Common myeloid progenitor, CD34-positive (primary cell): Measurements from ENCODE around the gene SYT7.
"Not testable (repeated sequence)": the region's sequence is repeated elsewhere in the genome, so short reads cannot be mapped to it uniquely, and the experiment has no call there.

Experiments
- CTCF ChIA-PET: fragments of 350-600 bp; sonication (Branson Sonifier 250); formaldehyde crosslinking; loops from one replicate; lab custom pipeline; 2021; ENCODE audit warnings: antibody characterized with exemption; lab: Charles Lee
- POLR2A ChIA-PET: fragments of 350-600 bp; sonication (Branson Sonifier 250); formaldehyde crosslinking; loops from one replicate; lab custom pipeline; 2021; ENCODE audit warnings: antibody characterized with exemption; lab: Charles Lee
- DNase-seq, 3 donors: peaks; one replicate each; pipeline versions ENCODE4 v3.0.0 to v3.0.0-alpha.2; 2013
- H3K27ac ChIP-seq, 2 experiments: 1 replicate in 1 of 2; 2 replicates in 1 of 2; pipeline ENCODE4 v1.7.0; 2013; ENCODE audit warnings: inconsistent platforms in 2 of 2, low read length in 2 of 2, mild to moderate bottlenecking in 2 of 2, low read depth in 1 of 2, moderate library complexity in 1 of 2; ENCODE audit not compliant: severe bottlenecking in 2 of 2, insufficient read depth in 1 of 2, poor library complexity in 1 of 2
- H3K27me3 ChIP-seq, 5 experiments: replicated peaks in 2 of 5; 1 replicate in 3 of 5; 2 replicates in 2 of 5; pipeline versions ENCODE4 v1.6.1 to v1.7.0; 2013; ENCODE audit warnings: low read length in 4 of 5, mild to moderate bottlenecking in 2 of 5, moderate library complexity in 2 of 5, inconsistent platforms in 1 of 5; ENCODE audit not compliant: insufficient read depth in 5 of 5, control insufficient read depth in 4 of 5
- H3K36me3 ChIP-seq, 4 experiments: 1 replicate in 2 of 4; 2 replicates in 2 of 4; pipeline versions ENCODE4 v1.6.1 to v1.7.0; 2013; ENCODE audit warnings: low read length in 3 of 4, control low read depth in 1 of 4, mild to moderate bottlenecking in 1 of 4; ENCODE audit not compliant: control insufficient read depth in 4 of 4, insufficient read depth in 4 of 4
- H3K4me1 ChIP-seq, 4 experiments: 1 replicate in 3 of 4; 2 replicates in 1 of 4; pipeline versions ENCODE4 v1.6.1 to v1.7.1; 2013; ENCODE audit warnings: low read length in 3 of 4, mild to moderate bottlenecking in 3 of 4, control low read depth in 1 of 4, inconsistent platforms in 1 of 4, moderate library complexity in 1 of 4; ENCODE audit not compliant: control insufficient read depth in 4 of 4, insufficient read depth in 4 of 4; ENCODE audit errors: control extremely low read depth in 1 of 4
- H3K4me3 ChIP-seq, 7 experiments: 1 replicate in 4 of 7; 2 replicates in 3 of 7; pipeline versions ENCODE4 v1.5.1 to v1.7.0; 2013; ENCODE audit warnings: mild to moderate bottlenecking in 7 of 7, low read length in 6 of 7, moderate library complexity in 6 of 7, inconsistent platforms in 2 of 7, low read depth in 2 of 7, control low read depth in 1 of 7; ENCODE audit not compliant: insufficient read depth in 4 of 7, control insufficient read depth in 1 of 7; ENCODE audit errors: extremely low read depth in 1 of 7
- H3K9me3 ChIP-seq, 5 experiments: 1 replicate in 4 of 5; 2 replicates in 1 of 5; pipeline versions ENCODE4 v1.6.1 to v1.7.1; 2013; ENCODE audit warnings: low read length in 4 of 5, mild to moderate bottlenecking in 2 of 5, inconsistent platforms in 1 of 5, low read depth in 1 of 5, moderate library complexity in 1 of 5; ENCODE audit not compliant: control insufficient read depth in 4 of 5, insufficient read depth in 2 of 5; ENCODE audit errors: control extremely low read depth in 1 of 5
- WGBS: methylation state at CpG from one replicate; pipeline ENCODE4 v1.1.5; 2013; ENCODE audit not compliant: insufficient coverage; 5-methylcytosine and 5-hydroxymethylcytosine counted together

SYT7 gene

GRCh38 chr11:61474013-61474643 lies 106.7 kb downstream of the SYT7 start:
- H3K4me3 ChIP-seq = no peak overlapping the region
- peaks cover 0 to 2% (median 0%) of the 10 kb centered on the region in 4 experiments for H3K4me1 ChIP-seq
- no peaks in the 10 kb centered on the region for H3K9me3 ChIP-seq
- no peak for DNase-seq
- CTCF ChIA-PET = interaction anchor here (1.0 to 29.0 kb wide), 4 partner anchors 10 to 155 kb away, joined by 3 to 453 read pairs (median 4); partner anchors contain the start of gene LRRC10B
- peaks cover 0 to 2% (median 0%) of the 10 kb centered on the region in 5 experiments for H3K27me3 ChIP-seq
- no peak overlapping the region for H3K27ac ChIP-seq
- H3K36me3 ChIP-seq = peaks cover 0 to 11% (median 9%) of the 10 kb centered on the region in 4 experiments
- 100% methylated on average over 3 of the region's 6 CpGs for WGBS
- POLR2A ChIA-PET = no interaction called here

DNA sequence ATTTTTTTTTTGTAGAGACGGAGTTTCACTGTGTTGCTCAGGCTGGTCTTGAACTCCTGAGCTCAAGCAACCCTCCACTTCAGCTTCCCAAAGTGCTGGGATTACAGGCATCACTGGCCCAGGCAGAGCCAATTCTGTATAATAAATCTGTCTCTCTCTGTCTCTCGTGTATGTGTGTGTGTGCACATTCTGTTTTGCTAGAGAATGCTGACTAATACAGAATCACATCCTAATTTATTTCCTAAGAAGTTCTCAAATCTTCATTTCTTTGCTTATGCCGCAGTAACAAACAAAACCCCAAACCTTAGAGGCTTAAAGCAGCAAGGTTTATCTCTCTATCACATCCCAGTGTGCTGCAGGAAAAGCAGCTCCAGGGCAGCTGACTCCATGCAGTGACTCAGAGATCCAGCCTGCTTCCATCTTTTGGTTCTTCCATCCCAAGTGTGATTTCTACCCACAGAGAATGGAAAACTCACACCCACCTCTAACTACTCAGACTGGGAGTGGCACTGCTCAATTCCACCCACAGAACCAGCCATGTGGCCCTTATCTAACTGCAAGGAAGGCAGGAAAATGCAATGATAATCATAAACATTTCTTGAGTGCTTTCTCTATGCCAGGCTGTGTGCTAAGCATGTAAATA lies 107.4 kb downstream of the SYT7 start:
- H3K27ac ChIP-seq = no peak overlapping the region
- no peaks in the 10 kb centered on the region for H3K27me3 ChIP-seq
- no peak for DNase-seq
- H3K9me3 ChIP-seq = no peaks in the 10 kb centered on the region
- H3K4me1 ChIP-seq = peaks cover 0 to 2% (median 0%) of the 10 kb centered on the region in 4 experiments
- ChIA-PET CTCF (interaction anchor here (1.0 to 29.0 kb wide), 3 partner anchors 8 to 57 kb away, joined by 3 to 453 read pairs (median 9); partner anchors contain the start of gene LRRC10B), POLR2A (no interaction called here)
- peaks cover 0 to 12% (median 9%) of the 10 kb centered on the region in 4 experiments for H3K36me3 ChIP-seq
- no CpG with 5 or more reads among the region's 3 CpGs for WGBS
- no peak overlapping the region for H3K4me3 ChIP-seq

DNA sequence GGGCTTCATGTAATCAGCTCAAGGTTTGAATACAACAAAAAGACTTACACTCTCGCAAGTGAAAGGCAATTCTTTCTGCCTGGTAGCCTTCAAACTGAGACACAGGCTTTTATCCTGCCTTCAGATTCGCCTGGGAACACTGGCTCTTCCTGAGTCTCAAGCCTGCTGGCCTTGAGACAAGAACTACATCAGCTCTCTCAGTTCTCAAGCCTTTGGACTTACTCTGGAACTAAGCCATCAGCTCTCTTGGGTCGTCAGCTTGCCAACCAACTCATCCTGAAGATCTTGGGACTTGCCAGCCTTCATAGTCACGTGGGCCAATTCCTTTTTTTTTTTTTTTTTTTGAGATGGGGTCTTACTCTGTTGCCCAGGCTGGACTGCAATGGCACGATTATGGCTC lies 108.0 kb downstream of the SYT7 start:
- POLR2A ChIA-PET = no interaction called here
- H3K4me3 ChIP-seq = no peak overlapping the region
- CTCF ChIA-PET = interaction anchor here (1.0 to 29.0 kb wide), 3 partner anchors 9 to 57 kb away, joined by 3 to 453 read pairs (median 9); partner anchors contain the start of gene LRRC10B

DNA sequence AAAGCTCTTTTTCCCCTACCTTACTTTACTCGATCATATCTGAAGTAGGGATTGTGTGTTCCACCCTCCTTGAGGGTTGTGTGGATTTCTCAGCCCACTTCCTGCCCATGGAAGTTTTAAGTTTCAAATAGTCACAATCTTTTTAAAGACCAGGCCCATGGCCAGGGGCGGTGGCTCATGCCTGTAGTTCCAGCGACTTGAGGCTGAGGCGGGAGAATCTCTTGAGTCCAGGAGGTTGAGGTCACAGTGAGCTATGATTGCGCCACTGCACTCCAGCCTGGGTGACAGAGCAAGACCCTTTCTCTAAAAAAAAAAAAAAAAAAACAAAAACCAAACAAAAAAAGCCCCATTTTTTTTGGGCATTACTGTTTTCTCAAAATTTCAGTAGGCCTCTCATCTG lies 108.6 kb downstream of the SYT7 start:
- ChIA-PET CTCF (interaction anchor here (1.8 to 29.0 kb wide), 2 partner anchors 9 to 45 kb away, joined by 9 to 453 read pairs; partner anchors contain the start of gene LRRC10B), POLR2A (no interaction called here)
- DNase-seq = no peak
- no peaks in the 10 kb centered on the region for H3K9me3 ChIP-seq
- H3K27me3 ChIP-seq = no peaks in the 10 kb centered on the region
- 96% methylated on average over 5 of the region's 5 CpGs for WGBS
- peaks cover 0 to 13% (median 12%) of the 10 kb centered on the region in 4 experiments for H3K36me3 ChIP-seq
- no peaks in the 10 kb centered on the region for H3K4me1 ChIP-seq
- no peak overlapping the region for H3K4me3 ChIP-seq
- H3K27ac ChIP-seq = no peak overlapping the region

More for the DNA sequence above, 108.0 kb downstream of the SYT7 start:
- Histone ChIP-seq H3K9me3 (no peaks in the 10 kb centered on the region), H3K36me3 (peaks cover 0 to 13% (median 11%) of the 10 kb centered on the region in 4 experiments), H3K4me1 (peaks cover 0 to 2% (median 0%) of the 10 kb centered on the region in 4 experiments), H3K27me3 (no peaks in the 10 kb centered on the region), H3K27ac (no peak overlapping the region)
- no peak for DNase-seq
- 99% methylated on average over 5 of the region's 5 CpGs for WGBS

DNA sequence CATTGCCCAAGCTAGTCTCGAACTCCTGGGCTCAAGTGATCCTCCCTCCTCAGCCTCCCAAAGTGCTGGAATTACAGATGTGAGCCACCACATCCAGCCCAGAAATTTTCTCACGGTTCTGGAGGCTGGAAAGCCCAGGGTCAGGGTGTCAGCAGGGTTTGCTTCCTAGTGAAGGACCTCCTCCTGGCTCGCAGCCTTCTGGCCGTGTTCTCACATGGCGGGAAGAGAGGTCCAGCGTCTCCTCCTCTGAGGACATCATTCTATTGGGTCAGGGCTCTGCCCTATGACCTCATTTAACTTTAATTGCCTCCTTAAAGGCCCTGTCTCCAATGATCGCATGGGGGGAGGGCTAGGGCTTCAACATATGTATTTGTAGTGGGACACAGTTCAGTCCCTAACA lies 112.9 kb downstream of the SYT7 start:
- ChIA-PET CTCF (interaction anchor here (1.5 to 29.0 kb wide), 3 partner anchors 11 to 49 kb away, joined by 4 to 453 read pairs (median 6); partner anchors contain the start of gene LRRC10B), POLR2A (no interaction called here)
- DNase-seq = no peak
- 98% methylated on average over 5 of the region's 7 CpGs for WGBS
- Histone ChIP-seq H3K36me3 (peaks cover 0 to 10% (median 6%) of the 10 kb centered on the region in 4 experiments), H3K4me1 (no peaks in the 10 kb centered on the region), H3K27me3 (no peaks in the 10 kb centered on the region), H3K27ac (no peak overlapping the region), H3K9me3 (no peaks in the 10 kb centered on the region), H3K4me3 (no peak overlapping the region)

DNA sequence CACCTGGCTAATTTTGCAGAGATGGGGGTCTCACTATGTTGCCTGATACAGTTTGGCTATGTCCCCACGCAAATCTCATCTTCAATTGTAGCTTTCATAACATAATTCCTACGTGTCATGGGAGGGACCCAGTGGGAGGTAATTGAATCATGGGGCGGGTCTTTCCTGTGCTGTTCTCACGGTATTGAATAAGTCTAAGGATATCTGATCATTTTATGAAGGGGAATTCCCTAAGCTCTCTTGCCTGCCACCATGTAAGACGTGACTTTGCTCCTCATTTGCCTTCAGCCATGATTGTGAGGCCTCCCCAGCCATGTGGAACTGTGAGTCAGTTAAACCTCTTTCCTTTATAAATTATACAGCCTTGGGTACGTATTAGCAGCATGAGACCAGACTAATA lies 113.3 kb downstream of the SYT7 start:
- not testable (repeated sequence) for H3K9me3 ChIP-seq

More for the DNA sequence above, 113.3 kb downstream of the SYT7 start:
- DNase-seq, H3K4me1 ChIP-seq, H3K27me3 ChIP-seq, H3K27ac ChIP-seq, H3K36me3 ChIP-seq, POLR2A ChIA-PET, H3K4me3 ChIP-seq: not testable (repeated sequence)
- CTCF ChIA-PET = interaction anchor here (2.2 to 29.0 kb wide), 2 partner anchors 15 to 49 kb away, joined by 6 to 453 read pairs; partner anchors contain the start of gene LRRC10B
- WGBS = 90% methylated on average over 6 of the region's 6 CpGs
